GM19463 (cell line): Measurements from ENCODE around the gene PLEKHB1.
"Not testable (repeated sequence)": the region's sequence is repeated elsewhere in the genome, so short reads cannot be mapped to it uniquely, and the experiment has no call there.

ENCODE experiments used
- ATAC-seq: cut with Tn5 transposase; IDR thresholded peaks from one replicate; pipeline ENCODE4 v1.9.1; 2021; ENCODE audit warnings: mild to moderate bottlenecking, moderate library complexity; ENCODE audit not compliant: unreplicated experiment

PLEKHB1 gene

DNA sequence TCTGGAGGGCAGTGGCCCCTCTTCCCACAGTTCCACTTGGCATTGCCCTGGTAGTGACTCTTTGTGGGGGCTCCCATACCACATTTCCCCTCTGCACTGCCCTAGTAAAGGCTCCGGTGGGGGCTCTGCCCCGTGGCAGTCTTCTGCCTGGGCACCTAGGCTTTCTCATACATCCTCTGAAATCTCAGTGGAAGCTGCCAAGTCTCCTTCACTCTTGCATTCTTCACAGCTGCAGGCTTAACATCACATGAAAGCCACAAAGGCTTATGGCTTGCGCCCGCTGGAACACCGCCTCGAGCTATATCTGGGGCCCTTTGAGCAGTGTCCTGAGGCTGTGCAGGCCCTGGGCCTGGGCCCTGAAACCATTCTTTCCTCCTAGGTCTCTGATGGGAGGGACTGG lies 25.3 kb downstream of the PLEKHB1 start:
- ATAC-seq = no peak

DNA sequence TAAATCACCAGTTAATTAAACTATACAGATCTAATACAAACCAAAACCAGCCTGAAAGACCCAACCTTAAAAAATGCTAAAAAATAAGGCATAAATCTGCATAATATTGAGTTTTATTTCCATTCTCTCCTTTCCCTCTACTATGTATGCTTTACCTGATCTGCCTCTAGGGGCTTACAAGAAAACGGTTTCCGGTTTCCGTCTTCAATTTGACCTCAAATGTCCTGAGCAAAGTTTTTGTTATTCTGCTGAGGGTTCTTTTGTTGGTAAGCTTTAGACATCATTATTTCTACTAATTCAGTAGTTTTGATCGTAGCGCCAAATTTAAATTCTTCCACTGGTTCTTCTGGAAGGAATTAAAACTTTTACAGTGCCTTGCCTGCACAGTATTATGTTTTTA lies 30.2 kb downstream of the PLEKHB1 start:
- not testable (repeated sequence) for ATAC-seq

DNA sequence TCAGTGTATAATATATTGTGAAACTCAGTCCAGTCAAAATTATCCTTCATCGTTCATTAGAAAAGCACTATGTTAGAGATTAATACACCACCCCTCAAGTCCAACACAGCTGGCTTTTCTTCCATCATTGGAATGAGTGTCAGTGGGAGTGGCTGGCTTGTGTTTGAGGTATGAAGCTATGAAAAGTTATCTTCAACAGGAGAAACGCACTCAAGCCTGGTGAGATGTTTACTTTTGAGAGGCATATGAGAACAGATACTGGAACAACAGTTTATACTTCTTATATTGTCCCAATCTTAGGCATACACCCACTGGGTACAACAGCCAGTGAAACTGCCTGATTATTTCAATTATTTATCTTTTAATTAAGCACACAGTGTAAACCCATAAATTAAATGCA lies 34.3 kb downstream of the PLEKHB1 start:
- ATAC-seq = no peak

DNA sequence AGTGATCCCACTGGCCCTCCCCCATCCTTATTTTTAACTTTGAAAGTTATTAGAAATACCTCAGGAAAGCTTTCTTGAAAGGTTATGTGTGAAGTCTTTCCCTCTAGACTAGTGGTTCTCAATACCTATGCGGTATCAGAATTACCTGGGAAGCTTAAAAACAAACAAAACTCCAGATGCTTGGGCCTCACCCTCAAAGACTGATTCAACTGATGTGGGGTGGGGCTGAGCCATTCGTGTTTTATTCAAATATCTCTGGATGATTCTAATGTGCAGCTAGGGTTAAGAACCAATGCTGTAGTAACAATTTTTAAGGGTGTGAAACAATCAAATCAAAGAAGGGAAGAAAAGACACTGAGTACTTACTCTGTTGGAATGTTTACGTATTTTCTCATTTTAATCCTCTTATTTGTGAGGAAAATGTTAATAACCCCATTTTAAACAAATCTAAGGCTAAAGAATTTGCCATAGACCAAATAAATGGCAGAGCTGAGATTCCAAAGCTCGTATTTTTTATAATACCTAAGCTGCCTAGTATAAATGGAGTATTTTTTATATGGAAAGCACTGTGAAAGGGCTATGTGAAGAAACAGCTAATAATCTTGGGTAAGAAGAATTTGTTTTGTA lies 47.6 kb downstream of the PLEKHB1 start:
- ATAC-seq = no peak

- no peak for ATAC-seq
These were observed 58.7 kb downstream of the PLEKHB1 start for GRCh38 chr11:73705053-73705452.

DNA sequence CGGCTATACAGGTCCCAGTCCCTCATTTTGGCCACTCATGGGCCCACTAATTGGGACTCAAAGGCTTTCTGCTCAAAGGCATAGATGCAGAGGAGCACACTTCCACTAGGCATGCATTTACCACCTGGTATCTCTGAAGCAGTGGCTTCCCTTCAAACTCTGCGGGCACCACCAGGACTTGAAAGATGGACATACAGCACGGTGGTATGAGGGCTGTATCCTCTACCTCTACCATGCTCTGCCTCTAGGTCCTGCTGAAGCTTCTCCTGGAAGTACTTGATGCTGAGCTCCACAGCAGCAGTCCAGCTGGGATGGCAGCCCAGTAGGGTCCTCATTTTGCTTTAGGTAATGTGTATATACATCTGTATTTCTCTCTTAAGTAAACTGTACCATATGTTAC lies 64.6 kb downstream of the PLEKHB1 start:
- no peak for ATAC-seq
